MG63 (cell line): ENCODE measurements around the gene C21orf58. TPM values are rescaled to one million over a fixed set of nuclear protein-coding genes. Genes with fewer than 3 reads are reported as not detected.

Experiments
- DNase-seq: peaks from one replicate; pipeline ENCODE4 v3.0.0-alpha.2; 2020
- H3K27me3 ChIP-seq: fragments of 250-450 bp; sonication (Bioruptor Pico); 2 replicates; pipeline ENCODE4 v1.5.1; 2020; ENCODE audit warnings: mild to moderate bottlenecking, moderate library complexity
- H3K36me3 ChIP-seq: fragments of 250-450 bp; sonication (Bioruptor Pico); 2 replicates; pipeline ENCODE4 v1.5.1; 2020; ENCODE audit warnings: mild to moderate bottlenecking, moderate library complexity
- H3K4me3 ChIP-seq: fragments of 250-450 bp; sonication (Bioruptor Pico); 2 replicates; pipeline ENCODE4 v1.5.1; 2020; ENCODE audit warnings: mild to moderate bottlenecking, moderate library complexity
- H3K9me3 ChIP-seq: fragments of 250-450 bp; sonication (Bioruptor Pico); 2 replicates; pipeline ENCODE4 v1.5.1; 2020; ENCODE audit warnings: mild to moderate bottlenecking, moderate library complexity
- total RNA-seq: library from RNA; depleted of rRNA; stranded (reverse); fragments of >200 nt; shearing (Covaris generic); gene quantifications from 2 replicates; pipeline ENCODE4 v1.2.3, GENCODE V29; 2014; ENCODE audit warnings: low replicate concordance

Gene C21orf58
- total RNA-seq, 1 experiment from 2014 or later, result 4.7 TPM

DNA sequence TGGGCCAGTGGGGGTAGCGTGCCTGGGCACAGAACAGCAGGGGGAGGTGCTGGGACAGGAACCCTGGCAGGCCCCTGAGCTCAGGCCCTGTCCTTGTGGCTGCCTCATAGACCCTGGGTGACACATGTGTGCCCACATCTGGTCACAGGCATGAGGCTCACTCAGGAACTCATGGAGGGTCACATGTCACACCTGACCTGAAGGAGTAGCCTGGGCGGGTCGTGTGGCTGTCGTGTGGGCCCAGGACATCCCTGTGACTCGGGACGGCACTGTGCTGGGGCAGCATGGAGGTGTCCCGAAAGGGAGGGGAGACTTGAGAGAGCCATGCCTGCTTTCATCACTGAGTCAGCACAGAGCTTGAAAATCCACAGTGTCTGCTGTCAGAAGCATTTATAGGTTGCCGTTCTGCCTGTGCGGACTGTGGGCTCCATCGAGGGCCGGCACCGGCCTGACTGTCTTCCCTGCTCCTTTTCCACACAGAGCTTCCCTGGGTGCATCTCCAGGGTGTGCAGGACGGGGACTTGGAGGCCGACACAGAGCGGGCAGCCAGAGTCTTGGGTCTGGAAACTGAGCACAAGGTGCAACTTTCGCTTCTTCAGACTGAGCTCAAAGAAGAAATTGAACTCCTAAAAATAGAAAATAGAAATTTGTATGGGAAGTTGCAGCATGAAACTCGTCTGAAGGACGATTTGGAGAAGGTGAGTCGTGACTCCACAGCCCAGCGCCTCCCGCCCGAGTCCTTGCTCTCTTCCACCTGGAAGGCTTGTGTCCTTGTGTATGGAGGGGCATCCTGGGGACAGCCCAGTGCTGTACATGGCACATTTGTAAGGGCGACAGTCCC lies 33.0 kb upstream of the C21orf58 start:
- H3K4me3 ChIP-seq, result no peak overlapping the region
- no peaks in the 10 kb centered on the region for H3K9me3 ChIP-seq
- H3K27me3 ChIP-seq, result no peaks in the 10 kb centered on the region
- H3K36me3 ChIP-seq, result peaks cover 85% of the 10 kb centered on the region
- DNase-seq, result no peak

DNA sequence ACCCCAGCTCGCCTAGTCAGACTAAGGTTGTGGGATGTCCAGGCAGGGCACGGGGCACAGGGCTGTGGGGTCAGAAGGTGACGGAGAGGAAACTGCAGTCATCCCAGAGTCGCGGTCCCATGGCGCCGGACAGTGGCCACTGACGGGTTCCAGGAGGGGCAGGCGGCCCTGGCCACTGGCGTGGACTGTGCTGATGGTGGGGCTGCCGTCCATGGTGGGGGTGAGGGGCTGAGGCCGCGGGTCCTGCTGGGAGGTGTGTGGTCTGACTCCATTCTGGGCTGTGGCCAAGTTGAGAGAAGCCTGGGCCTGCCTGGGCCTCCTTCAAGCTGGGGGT lies 32.3 kb upstream of the C21orf58 start:
- H3K4me3 ChIP-seq, result no peak overlapping the region
- no peaks in the 10 kb centered on the region for H3K27me3 ChIP-seq
- DNase-seq, result no peak
- H3K36me3 ChIP-seq, result peaks cover 84% of the 10 kb centered on the region
- H3K9me3 ChIP-seq, result no peaks in the 10 kb centered on the region

DNA sequence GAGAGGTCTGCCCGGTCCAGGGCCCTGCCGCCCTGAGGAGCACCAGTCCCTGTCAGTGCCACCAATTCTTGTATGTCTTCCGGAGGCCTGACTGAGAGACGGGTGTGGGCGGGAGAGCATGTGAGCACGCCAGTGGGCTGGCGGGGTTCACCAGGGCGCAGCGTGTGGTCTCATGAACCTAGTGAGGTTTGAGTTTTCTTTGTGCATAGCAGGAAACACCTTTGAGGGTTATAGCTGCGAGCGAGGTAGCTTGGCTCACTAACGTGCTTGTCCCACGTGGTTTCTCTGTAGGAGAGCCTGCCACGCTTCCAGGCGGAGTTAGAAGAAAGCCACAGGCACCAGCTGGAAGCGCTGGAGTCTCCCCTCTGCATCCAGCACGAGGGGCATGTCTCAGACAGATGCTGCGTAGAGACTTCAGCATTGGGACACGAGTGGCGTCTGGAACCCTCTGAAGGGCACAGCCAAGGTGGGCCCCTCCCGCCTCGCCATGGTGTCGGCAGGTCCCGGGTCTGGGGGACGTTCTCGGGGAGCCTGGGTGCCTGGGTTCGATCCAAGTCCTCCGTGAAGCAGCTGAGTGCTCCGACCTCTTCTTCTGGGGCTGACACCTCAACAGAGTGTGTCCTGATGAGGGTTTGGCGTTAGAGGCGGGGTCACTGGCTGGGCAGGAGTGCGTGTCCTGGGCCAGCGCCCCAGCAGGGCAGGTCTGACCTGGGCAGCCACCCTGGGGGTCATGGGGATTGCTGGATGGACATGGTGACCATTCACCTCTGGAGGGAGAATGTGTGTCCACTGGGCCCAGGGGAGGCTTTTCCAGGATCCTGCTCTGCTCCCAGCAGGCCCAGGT lies 31.7 kb upstream of the C21orf58 start:
- no peaks in the 10 kb centered on the region for H3K27me3 ChIP-seq
- H3K9me3 ChIP-seq, result no peaks in the 10 kb centered on the region
- H3K4me3 ChIP-seq, result no peak overlapping the region
- no peak for DNase-seq
- peaks cover 84% of the 10 kb centered on the region for H3K36me3 ChIP-seq

DNA sequence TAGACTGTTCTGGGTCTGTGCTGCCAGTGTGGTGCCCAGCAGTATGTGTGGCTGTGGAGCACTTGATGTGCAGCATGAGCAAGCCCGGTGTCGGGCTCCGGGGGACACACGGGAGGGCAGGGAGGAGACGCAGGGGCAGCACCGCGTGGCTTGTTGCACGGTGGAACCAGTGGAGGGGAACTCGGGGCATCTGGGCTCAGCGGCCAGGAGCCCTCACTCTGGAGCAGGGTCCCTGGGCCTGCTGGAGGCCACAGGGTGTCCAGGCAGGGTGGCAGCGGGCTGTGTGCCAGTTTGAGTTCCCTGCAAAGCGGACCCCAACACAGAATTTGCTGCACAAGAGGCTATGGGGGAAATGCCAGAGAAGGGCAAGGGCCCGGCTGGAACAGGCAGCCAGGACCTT lies 30.8 kb upstream of the C21orf58 start:
- H3K9me3 ChIP-seq, result no peaks in the 10 kb centered on the region
- no peak for DNase-seq
- no peak overlapping the region for H3K4me3 ChIP-seq
- no peaks in the 10 kb centered on the region for H3K27me3 ChIP-seq
- peaks cover 90% of the 10 kb centered on the region for H3K36me3 ChIP-seq

DNA sequence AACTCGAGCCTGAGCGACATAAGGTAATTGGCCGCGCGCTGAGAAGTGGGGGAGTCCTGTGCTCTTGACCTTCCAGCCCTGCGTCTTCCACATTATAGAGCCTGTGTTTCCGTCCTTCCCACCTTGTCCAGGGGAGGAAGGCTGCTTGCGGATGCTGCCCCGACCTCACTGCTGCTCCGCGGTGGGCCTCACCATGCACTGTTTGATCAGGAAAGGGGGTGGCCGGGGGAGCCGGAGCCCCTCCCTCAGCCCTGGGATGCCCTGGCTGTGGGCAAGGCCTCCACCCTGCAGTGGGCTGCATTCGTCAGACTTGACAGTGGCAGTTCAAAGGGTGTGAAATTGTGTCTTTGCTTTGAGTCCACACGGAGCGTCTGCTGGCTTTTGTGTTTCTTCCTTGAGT lies 30.4 kb upstream of the C21orf58 start:
- Histone ChIP-seq H3K27me3 (no peaks in the 10 kb centered on the region), H3K9me3 (no peaks in the 10 kb centered on the region), H3K4me3 (no peak overlapping the region), H3K36me3 (peaks cover 95% of the 10 kb centered on the region)
- no peak for DNase-seq

DNA sequence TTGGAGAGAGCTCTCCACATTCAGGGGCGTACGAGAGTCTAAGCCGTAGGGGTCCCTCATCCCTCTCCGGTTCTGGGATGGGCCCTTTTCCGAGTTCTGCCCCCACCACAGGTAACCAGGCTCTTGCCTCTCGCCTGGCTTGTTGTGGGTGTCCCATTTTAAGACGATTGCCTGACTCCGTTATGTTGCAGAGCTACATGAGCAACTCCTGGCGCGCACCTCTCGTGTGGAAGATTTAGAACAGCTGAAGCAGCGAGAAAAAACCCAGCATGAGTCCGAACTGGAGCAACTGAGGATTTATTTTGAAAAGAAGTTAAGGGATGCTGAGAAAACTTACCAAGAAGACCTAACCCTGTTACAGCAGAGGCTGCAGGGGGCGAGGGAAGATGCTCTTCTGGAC lies 29.2 kb upstream of the C21orf58 start:
- H3K9me3 ChIP-seq, result no peaks in the 10 kb centered on the region
- H3K27me3 ChIP-seq, result no peaks in the 10 kb centered on the region
- H3K36me3 ChIP-seq, result peaks cover 95% of the 10 kb centered on the region
- DNase-seq, result no peak
- no peak overlapping the region for H3K4me3 ChIP-seq

DNA sequence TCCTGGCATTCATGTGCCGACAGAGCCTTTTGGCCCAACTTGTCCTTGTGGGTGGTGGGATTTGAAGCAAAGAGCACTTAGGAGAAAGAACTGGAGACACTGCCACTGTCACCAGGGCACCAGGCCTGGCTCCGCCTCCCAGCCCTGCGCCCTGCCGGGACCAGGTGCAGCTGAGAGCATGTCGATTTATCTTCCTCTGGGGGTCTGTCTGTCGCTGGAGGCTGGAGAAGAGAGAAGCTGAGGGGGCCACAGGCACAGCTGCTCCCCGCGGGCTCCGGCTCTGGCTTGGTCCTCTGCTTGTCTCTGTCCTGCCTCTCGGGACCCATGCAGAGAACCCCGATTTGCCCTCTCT lies 28.5 kb upstream of the C21orf58 start:
- peaks cover 94% of the 10 kb centered on the region for H3K36me3 ChIP-seq
- H3K27me3 ChIP-seq, result no peaks in the 10 kb centered on the region
- no peaks in the 10 kb centered on the region for H3K9me3 ChIP-seq
- H3K4me3 ChIP-seq, result no peak overlapping the region
- DNase-seq, result no peak

DNA sequence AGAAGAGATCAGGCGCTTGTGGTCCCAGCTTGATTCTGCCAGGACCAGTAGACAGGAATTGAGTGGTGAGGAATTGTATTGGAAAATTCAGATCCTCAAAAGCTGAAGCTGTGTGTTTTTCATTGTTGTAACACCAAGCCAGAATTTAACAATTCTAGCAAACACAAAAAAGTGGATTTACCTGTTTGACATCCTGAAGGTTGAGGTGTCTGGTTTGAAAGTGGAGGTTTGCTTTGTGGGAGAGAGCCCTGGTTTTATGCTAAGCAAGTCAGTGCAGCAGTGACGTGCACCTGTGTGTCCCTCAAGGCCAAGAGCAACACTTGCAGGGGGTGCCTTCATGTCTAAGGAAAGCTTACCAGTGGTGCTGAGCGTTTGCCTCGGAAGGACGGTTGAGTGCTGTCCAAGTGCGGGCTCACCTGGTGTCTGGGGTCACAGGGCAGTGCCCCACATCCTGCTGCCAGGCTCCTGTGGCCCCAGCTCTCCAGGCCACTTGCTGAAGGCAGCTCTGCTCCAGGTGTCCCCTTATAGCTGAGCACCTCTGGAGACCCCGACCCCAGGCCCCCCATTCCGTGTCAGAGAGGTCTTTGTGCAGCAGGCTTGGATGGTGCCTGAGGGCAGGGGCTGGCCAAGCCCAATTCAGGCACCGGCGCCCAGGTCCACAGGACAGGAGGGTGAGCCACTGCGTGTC lies 27.9 kb upstream of the C21orf58 start:
- Histone ChIP-seq H3K36me3 (peaks cover 94% of the 10 kb centered on the region), H3K9me3 (no peaks in the 10 kb centered on the region), H3K27me3 (no peaks in the 10 kb centered on the region), H3K4me3 (no peak overlapping the region)
- DNase-seq, result no peak

DNA sequence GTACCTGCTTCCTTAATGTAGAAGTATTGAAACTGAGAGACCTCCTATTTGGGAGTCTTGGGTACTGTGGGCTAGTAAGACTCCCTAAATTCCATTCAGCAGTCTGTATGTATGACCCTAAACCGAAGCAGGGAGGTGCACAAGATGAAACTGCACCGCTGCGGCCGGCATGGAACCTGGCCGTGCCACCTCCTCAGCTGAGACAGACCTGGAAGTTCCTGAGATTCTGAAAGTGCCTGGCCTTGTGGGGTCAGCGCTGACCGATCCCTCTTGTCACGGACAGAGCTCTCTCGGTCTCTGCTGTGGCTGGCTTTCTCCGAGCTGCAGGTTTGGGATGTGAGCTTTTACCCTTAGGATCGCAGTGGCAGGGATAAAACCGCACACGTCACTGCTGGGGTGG lies 27.3 kb upstream of the C21orf58 start:
- DNase-seq, result no peak
- Histone ChIP-seq H3K9me3 (no peaks in the 10 kb centered on the region), H3K36me3 (peaks cover 96% of the 10 kb centered on the region), H3K27me3 (no peaks in the 10 kb centered on the region), H3K4me3 (no peak overlapping the region)

DNA sequence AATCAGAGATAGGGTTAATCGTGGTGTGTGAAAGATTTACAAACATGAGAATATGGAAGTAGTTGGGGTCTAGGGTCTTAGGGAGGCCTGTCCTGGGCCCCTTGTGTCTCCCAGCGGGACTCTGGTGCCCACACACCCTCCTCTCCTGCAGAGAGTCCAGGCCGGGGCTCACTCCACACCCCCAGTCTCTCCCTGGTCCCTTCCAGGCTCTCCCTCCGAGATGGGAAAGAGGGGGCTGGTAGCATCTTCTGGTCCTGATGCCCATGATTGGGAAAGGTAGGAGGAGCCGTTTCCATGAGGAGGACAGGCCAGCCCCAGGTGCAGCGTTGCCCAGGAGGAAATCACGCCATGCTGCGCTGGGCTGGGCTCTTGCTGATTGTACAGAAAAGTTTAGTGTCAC lies 26.9 kb upstream of the C21orf58 start:
- no peaks in the 10 kb centered on the region for H3K27me3 ChIP-seq
- no peaks in the 10 kb centered on the region for H3K9me3 ChIP-seq
- DNase-seq, result no peak
- H3K36me3 ChIP-seq, result peaks cover 96% of the 10 kb centered on the region
- H3K4me3 ChIP-seq, result no peak overlapping the region

DNA sequence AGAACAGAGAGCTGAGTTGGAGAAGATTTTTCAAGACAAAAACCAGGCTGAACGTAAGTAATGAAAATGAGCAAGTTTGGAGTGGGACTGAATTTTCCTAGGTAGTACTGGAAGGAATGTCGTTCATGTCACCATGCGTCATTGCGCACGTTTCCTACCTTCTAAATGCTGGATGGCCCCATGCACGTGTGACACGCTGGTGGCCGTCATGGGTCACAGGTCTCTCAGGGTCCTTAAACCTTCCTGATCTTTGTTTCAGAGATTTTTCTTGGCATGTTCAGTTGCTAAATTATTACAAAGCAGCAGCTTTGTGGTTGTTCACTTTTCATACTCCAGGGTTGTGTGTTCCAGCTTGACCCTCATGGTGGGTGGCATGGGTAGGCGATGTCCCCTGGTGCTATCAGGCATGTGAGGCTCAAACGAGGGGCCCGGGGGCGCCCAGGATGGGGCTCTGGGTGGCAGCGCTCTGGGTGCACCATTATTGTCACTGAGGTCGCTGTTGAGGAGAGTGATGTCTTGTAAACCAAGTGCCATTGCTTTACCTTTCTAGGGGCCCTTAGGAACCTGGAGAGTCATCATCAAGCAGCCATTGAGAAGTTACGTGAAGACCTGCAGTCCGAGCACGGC lies 25.6 kb upstream of the C21orf58 start:
- H3K27me3 ChIP-seq, result no peaks in the 10 kb centered on the region
- DNase-seq, result no peak
- H3K36me3 ChIP-seq, result peaks cover 94% of the 10 kb centered on the region
- no peaks in the 10 kb centered on the region for H3K9me3 ChIP-seq
- no peak overlapping the region for H3K4me3 ChIP-seq

DNA sequence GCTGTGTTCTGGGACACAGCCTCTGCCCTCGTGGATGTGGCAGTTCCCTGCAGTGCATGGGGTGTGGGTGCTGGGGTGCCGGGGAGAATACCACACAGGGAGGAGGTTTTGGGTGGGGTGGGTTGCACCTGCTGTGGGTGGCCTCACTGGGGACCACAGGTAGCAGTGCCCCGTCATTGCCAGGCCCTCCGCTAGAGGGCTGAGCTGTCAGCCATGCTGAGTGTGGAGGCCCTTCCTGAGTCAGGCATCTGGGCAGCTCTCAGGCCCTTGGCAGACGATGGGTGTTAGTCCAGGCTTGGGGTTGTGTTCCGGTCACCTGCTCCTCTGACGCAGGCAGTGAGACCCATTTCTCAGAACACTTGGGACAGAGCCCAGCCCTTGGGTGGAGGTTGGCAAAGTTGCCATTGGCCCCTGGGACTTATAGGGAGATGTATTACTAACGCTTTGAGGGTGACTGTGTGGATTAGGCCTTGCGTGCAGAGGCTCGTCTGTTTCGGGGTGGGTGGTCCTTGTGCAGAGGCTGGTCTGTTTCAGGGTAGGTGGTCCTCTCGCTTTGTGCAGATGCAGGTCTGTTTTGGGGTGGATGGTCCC lies 24.2 kb upstream of the C21orf58 start:
- DNase-seq, result peak; percentile 98
- Histone ChIP-seq H3K36me3 (peaks cover 89% of the 10 kb centered on the region), H3K27me3 (no peaks in the 10 kb centered on the region), H3K9me3 (no peaks in the 10 kb centered on the region), H3K4me3 (no peak overlapping the region)

DNA sequence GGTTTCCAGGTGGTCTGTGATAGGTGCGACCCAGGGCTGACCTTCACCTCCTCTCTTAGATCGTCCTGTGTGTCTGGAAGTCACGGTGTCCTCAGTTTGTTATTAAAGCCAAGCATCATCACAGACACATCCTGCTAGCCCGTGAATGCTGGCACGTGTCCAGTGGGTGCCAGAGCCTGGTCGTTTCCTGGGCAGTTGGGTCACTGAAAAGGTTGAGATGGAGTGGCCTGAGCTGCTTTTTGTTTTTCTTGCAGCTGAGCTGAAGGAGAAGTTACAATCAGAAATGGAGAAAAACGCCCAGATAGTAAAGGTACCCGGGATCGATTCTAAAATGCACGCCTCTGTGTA lies 23.5 kb upstream of the C21orf58 start:
- peaks cover 87% of the 10 kb centered on the region for H3K36me3 ChIP-seq
- no peak for DNase-seq
- no peaks in the 10 kb centered on the region for H3K9me3 ChIP-seq
- H3K27me3 ChIP-seq, result no peaks in the 10 kb centered on the region
- H3K4me3 ChIP-seq, result no peak overlapping the region

DNA sequence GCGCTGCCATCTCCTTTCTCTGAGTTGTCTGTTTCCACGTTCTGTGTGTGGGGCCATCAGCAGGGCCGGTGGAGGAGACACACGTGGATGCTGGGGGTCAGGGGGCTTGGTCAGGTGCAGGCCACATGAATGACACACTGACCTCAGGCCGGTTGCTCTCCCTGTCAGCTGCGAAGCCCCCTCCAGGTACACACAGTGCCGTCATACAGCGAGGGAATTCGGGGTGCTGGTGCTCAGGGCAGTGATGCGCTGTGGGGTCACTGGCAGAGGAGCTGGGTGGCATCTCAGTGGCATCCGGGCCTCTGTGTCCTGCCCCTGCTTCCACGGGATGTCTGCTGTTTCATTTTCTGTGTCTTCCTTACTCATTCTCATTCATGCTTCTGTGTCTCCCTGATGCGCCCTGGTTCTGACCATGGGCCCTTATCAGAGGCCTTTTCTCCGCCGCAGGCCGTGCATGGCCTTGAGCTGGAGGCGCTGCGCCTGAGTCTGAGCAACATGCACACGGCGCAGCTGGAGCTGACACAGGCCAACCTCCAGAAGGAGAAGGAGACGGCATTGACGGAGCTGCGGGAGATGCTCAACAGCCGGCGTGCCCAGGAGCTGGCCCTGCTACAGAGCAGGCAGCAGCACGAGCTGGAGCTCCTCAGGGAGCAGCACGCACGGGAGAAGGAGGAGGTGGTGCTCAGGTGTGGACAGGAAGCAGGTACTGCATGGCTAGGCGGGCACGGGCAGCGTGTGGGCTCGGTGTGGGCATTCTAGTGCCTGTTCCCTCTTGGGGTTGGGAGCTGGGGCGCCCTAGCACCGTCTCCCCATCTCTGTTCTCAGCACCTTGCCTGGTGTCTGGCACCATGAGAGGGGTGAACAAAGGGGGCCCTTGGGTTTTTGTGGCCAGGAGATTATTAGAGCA lies 22.9 kb upstream of the C21orf58 start:
- H3K4me3 ChIP-seq, result no peak overlapping the region
- no peaks in the 10 kb centered on the region for H3K27me3 ChIP-seq
- peaks cover 82% of the 10 kb centered on the region for H3K36me3 ChIP-seq
- no peak for DNase-seq
- no peaks in the 10 kb centered on the region for H3K9me3 ChIP-seq

DNA sequence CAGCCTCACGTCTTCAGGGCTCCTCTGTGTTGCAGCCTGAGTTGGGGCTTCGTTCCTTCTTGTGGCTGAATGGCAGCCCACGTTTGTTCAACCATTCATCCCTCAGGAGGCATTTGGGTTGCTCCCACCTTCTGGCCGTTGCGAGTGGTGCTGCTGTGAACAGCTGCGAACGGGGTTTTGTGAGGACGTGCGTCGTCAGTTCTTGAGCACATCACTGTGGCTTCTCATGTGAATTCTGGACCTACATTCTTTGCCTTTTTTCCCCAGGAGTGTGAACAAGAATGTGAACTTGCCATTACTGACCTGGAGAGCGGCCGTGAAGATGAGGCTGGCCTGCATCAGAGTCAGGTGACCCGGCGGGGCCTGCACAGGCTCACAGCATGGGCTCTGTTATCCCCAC lies 22.2 kb upstream of the C21orf58 start:
- Histone ChIP-seq H3K9me3 (no peaks in the 10 kb centered on the region), H3K4me3 (no peak overlapping the region), H3K36me3 (peaks cover 81% of the 10 kb centered on the region), H3K27me3 (no peaks in the 10 kb centered on the region)
- no peak for DNase-seq
